Left renal pelvis (tissue), 4 donors: ENCODE measurements around the gene NME4. TPM values are rescaled to one million over a fixed set of nuclear protein-coding genes. Genes with fewer than 3 reads are reported as not detected.
A peak's percentile ranks its signal among the peaks of the same experiment; 100 is the strongest.

Source experiments
- DNase-seq, 4 donors: peaks; one replicate each; pipeline ENCODE4 v3.0.0-alpha.2; 2013; ENCODE audit warnings: low read depth in 4 of 4, low spot score in 3 of 4
- polyA plus RNA-seq, 4 donors: library from polyadenylated mRNA; unstranded; fragments of 120-200 nt; gene quantifications; one replicate each; pipeline ENCODE4 v1.2.1, GENCODE V29; 2013; ENCODE audit not compliant: insufficient read length in 4 of 4

The NME4 gene
- polyA plus RNA-seq, 4 donors, result 97.7 to 141 (median 104) TPM

DNA sequence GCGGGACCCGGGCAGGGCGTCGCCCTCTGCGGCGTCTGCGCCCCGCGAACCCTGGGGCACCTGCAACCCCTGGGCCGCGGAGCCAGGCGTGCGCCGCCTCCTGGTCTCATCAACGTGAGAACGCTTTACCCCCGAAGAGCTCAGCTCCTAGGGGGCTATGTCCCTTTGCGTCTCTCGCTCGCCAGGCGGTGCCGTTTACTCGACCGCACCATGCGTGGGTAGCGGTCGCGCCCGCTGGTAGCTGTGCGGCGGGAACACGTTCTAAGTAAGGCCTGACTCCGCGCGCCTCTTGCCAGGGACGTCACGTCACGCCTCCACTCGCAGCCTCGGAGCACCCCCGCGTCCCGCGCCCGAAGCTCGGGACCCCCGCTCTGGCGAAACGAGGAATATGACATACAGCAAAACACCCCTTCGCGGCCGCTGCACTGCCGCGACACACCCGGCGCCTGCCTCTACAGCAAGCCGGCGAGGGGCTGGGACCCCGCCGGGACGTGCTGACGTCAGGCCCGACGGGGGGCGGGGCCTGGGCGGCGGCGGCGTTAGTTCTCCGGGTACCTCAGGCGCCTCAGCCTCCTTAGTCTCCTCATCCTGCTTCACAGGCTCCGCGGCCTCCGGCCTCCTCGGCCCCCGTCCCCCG lies 28.2 kb downstream of the NME4 start, which contains the start of gene RAB11FIP3:
RAB11FIP3 (plus strand) TSS at position 568 of the 637 bp plus-strand sequence. CDS start 358 bp downstream, outside the sequence.
- peak; percentile 48 to 70 (median 60) for DNase-seq

DNA sequence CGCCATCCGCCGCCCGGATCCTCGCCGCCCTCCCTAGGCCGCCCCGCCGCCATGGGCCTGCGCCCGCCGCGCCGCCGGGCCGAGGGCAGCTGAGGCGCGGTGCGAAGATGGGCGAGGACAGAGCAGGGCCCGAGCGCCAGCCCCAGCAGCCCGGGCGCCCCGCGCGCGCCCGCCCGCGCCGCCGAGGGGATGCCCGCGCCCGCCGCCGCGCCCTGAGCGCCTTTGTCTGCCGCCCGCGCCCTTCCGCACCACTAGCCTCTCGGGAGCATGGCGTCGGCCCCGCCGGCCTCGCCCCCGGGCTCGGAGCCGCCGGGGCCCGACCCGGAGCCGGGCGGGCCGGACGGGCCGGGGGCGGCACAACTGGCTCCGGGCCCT lies 28.7 kb downstream of the NME4 start:
- no peak for DNase-seq

DNA sequence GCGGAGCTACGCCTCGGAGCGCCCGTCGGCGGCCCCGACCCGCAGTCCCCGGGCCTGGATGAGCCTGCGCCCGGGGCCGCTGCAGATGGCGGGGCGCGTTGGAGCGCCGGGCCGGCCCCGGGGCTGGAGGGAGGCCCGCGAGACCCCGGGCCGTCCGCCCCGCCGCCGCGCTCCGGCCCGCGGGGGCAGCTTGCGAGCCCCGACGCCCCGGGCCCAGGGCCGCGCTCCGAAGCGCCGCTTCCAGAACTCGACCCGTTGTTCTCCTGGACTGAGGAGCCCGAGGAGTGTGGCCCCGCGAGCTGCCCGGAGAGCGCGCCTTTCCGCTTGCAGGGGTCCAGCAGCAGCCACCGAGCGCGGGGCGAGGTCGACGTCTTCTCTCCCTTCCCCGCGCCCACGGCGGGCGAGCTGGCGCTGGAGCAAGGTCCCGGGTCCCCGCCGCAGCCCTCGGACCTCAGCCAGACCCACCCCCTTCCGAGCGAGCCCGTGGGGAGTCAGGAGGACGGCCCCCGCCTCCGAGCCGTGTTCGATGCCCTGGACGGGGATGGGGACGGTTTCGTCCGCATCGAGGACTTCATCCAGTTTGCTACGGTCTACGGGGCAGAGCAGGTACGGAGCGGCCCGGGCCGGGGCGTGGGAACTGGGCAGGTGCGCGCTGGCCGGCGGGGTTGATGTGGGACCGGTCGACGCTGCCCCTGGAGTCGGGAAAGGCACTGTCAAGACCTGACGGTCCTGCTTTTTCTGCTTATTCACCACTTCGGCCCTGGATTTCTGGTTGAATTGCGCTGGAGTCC lies 29.3 kb downstream of the NME4 start:
- DNase-seq, result no peak

DNA sequence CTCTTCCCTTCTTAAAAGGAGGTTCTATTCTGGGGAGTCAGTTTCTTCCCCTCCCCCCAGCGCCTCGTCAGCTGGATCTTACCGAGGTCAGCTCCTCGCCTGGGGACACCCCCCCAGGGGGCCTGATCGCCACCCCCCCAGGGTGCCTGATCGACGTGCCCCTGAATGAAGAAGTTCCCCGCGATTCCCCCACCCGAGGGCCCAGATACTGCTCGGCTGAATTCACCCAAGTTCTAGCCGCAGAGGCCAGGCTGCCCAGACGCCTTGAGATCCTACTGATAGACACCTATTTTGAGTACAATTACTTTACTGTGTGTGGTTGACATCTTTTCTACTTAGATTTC lies 29.9 kb downstream of the NME4 start:
- no peak for DNase-seq

DNA sequence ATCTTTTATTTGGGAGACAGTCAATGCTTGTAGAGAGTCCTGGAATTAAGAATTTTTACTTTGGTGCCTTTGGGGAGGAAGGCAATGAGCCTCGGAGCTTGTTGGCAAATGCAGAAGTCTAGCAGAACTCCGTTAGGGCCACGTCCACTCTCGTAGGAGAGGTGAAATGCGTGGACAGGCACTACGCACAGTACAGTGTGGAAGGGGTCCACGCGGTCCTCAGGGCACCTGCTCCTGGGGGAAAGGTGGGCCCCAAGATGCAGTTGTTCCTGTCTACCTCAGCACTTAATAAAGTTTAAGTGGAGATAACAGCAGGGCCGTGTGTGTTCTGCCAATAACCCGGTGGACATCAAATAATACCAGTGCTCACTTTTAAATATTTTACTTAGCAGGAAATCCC lies 30.3 kb downstream of the NME4 start:
- no peak for DNase-seq

DNA sequence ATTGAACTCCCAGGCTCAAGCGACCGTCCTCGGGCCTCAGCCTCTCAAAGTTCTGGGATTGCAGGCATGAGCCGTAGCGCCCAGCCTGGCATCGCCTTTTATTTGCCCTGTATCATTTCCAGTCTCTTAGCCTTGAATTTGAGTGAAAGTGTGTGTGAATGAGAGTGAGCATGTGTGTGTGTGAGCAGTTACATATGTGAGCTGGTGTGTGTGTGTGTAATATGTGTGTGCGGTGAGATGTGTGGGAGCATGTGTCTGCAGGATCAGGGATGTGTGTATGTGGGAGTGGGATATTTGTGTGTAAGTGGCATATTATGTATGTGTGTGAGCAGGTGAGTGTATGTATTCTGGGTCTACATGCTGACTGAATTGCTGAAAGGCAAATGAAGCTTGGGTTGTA lies 33.9 kb downstream of the NME4 start:
- no peak for DNase-seq

DNA sequence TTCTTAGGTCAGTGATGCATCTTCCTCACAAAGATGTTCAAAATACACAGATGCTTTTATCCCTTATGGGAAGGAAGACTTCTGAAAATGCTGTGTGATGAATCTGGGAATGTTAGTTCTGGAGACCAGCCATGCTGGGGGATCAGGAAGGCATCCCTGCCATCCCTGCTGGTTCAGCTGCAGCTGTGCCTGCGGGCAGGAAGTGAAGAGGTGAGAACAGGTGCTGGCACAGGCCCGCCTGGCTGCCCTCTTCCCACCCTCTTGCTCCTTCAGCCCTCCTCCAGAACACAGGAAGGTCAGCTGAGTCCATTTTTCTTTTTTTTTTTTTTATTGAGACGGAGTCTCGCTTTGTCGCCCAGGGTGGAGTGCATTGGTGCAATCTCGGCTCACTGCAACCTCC lies 43.6 kb downstream of the NME4 start:
- DNase-seq, result no peak

DNA sequence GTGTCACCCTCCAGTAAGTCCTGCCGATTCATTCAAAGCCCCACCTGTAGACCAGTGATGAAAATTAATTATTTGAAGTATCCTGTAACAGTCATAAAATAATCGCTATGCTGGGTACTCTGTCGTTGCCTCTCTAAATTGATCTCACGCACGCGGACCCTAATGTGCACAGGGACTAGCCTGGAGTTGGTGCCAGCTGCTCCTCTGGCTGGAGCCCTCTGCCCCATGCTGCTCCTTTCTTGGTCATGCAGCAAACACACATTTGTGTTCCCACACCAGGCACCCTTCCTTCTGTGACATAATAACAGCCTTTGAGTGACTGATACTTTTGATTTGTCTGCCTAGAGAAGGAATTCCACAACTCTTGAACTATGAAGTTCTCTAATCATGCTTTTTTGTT lies 44.4 kb downstream of the NME4 start:
- DNase-seq, result no peak

DNA sequence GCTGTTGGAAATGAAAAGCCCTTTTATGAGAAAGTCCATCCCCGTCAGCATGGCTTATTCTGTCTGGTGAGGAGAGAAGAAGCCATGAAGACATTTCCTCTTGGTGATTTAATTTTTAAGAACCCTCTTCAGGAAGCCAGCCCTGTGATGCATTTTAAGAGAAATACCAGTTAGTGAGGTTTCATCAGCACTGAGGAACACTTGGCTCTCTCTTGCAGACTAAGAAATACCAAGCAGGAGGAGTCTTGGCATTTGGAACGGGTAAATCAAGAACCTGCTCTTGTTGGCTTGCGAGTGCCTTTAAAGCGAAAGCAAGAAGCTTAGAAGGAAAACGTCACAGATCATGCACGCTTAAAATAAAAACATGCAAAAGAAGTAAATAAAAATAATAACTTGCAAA lies 46.0 kb downstream of the NME4 start:
- DNase-seq, result no peak

DNA sequence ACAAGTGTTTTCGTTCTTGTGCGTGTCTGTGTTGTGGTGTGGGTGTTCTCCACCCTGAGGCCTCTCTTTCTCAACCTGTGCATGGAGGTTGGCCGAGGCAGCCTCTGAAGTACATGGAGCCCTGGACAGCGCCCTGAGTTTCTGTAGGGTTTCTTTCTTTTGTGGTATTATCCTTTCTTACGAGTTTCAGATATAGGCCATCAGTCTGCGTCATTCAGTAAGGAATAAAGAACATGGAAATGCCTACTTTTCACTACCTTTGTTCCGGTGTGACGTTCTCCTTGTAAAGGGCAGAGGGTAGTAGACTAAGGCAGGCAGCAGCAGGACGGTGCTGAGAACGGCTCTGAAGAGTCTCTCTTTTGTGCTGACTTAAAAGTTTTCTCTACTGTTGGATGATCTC lies 47.0 kb downstream of the NME4 start:
- no peak for DNase-seq

DNA sequence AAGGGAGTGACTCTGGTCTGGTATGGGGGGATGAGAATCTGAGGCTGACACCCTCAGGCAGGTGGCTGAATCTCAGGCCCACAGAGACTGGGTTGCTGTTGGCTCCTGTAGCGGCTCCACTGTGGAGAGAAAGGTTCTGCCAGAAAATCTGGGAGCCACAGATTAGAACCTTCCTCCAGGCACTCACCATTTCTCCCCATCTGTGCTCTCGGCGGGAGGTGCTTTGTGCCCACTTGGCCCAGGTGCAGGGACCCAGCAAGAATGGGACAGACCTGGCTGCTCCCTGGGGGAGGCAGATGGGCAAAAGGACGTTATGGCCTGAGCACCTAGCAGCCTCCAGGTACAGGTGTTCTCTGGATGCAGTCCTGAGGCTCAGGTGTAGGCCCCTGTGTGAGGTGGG lies 48.6 kb downstream of the NME4 start:
- DNase-seq, result no peak

Other genes with a start within 250 kb of the NME4 start
- 1 to 10 TPM in 3 of 4 donors, under 1 TPM in 1; 0.74 to 9.7 (median 3.0) TPM for gene HBZ, start 244.6 kb upstream of the NME4 start, polyA plus RNA-seq
- gene HBM, start 231.2 kb upstream of the NME4 start, polyA plus RNA-seq, result 10 to 100 TPM in 1 of 4 donors, 1 to 10 TPM in 3; 1.5 to 29.2 (median 3.6) TPM
- over 10,000 TPM in 1 of 4 donors, 1,000 to 10,000 TPM in 1, 100 to 1,000 TPM in 2; 628 to 18,307 (median 1,105) TPM for gene HBA2, start 224.3 kb upstream of the NME4 start, polyA plus RNA-seq
- over 10,000 TPM in 1 of 4 donors, 100 to 1,000 TPM in 3; 453 to 13,427 (median 759) TPM for gene HBA1, start 220.5 kb upstream of the NME4 start, polyA plus RNA-seq
- gene HBQ1, start 216.7 kb upstream of the NME4 start, polyA plus RNA-seq, result 1 to 10 TPM in 2 of 4 donors, under 1 TPM in 1, not detected in 1; 0.85 to 4.5 (median 1.1) TPM
- 100 to 1,000 TPM in 3 of 4 donors, 10 to 100 TPM in 1; 96.7 to 167 (median 125) TPM for gene LUC7L, start 167.8 kb upstream of the NME4 start, polyA plus RNA-seq
- 10 to 100 TPM; 42.8 to 87.7 (median 73.3) TPM for gene FAM234A, start 162.4 kb upstream of the NME4 start, polyA plus RNA-seq
- 1 to 10 TPM in 3 of 4 donors, under 1 TPM in 1; 0.76 to 3.7 (median 2.4) TPM for gene RGS11, start 121.3 kb upstream of the NME4 start, polyA plus RNA-seq
- gene ARHGDIG, start 116.6 kb upstream of the NME4 start, polyA plus RNA-seq, result 1 to 10 TPM; 1.2 to 4.6 (median 2.8) TPM
- gene PDIA2, start 114.0 kb upstream of the NME4 start, polyA plus RNA-seq, result 1 to 10 TPM in 2 of 4 donors, under 1 TPM in 2; 0.32 to 1.8 (median 0.84) TPM
- 10 to 100 TPM; 14.9 to 22.8 (median 15.8) TPM for gene AXIN1, start 44.5 kb upstream of the NME4 start, polyA plus RNA-seq
- gene MRPL28, start 26.7 kb upstream of the NME4 start, polyA plus RNA-seq, result 10 to 100 TPM; 36.9 to 82.5 (median 65.4) TPM
- gene PGAP6, start 15.2 kb upstream of the NME4 start, polyA plus RNA-seq, result 10 to 100 TPM; 21.6 to 64.8 (median 56.5) TPM
- 10 to 100 TPM; 17.3 to 31.8 (median 22.7) TPM for gene DECR2, start 4.7 kb downstream of the NME4 start, polyA plus RNA-seq
- 100 to 1,000 TPM in 1 of 4 donors, 10 to 100 TPM in 3; 44.2 to 144 (median 76.4) TPM for gene RAB11FIP3, start 28.4 kb downstream of the NME4 start, polyA plus RNA-seq
- gene CAPN15, start 130.5 kb downstream of the NME4 start, polyA plus RNA-seq, result 10 to 100 TPM; 16.2 to 36.6 (median 23.5) TPM
- 10 to 100 TPM in 1 of 4 donors, 1 to 10 TPM in 2, under 1 TPM in 1; 0.59 to 21.7 (median 8.6) TPM for gene PRR35, start 163.2 kb downstream of the NME4 start, polyA plus RNA-seq
- gene NHLRC4, start 169.8 kb downstream of the NME4 start, polyA plus RNA-seq, result 10 to 100 TPM in 1 of 4 donors, 1 to 10 TPM in 3; 2.7 to 10.3 (median 5.8) TPM
- gene PIGQ, start 172.8 kb downstream of the NME4 start, polyA plus RNA-seq, result 10 to 100 TPM; 28.0 to 89.7 (median 50.2) TPM
- 10 to 100 TPM; 12.4 to 32.9 (median 16.1) TPM for gene RAB40C, start 192.9 kb downstream of the NME4 start, polyA plus RNA-seq
- 1 to 10 TPM in 3 of 4 donors, under 1 TPM in 1; 0.82 to 3.5 (median 1.1) TPM for gene WFIKKN1, start 233.8 kb downstream of the NME4 start, polyA plus RNA-seq
- gene METTL26, start 239.1 kb downstream of the NME4 start, polyA plus RNA-seq, result 10 to 100 TPM; 44.5 to 67.1 (median 45.4) TPM
- gene MCRIP2, start 244.6 kb downstream of the NME4 start, polyA plus RNA-seq, result 10 to 100 TPM in 3 of 4 donors, 1 to 10 TPM in 1; 3.5 to 30.3 (median 15.3) TPM